Glomerular visceral epithelial cell (primary cell): Measurements from ENCODE around the gene MAP3K1.
A peak's percentile ranks its signal among the peaks of the same experiment; 100 is the strongest.
"Not testable (repeated sequence)": the region's sequence is repeated elsewhere in the genome, so short reads cannot be mapped to it uniquely, and the experiment has no call there.

ENCODE experiments used
- DNase-seq: peaks from one replicate; pipeline ENCODE4 v3.0.0-alpha.2; 2016; ENCODE audit errors: extremely low spot score

The MAP3K1 gene

DNA sequence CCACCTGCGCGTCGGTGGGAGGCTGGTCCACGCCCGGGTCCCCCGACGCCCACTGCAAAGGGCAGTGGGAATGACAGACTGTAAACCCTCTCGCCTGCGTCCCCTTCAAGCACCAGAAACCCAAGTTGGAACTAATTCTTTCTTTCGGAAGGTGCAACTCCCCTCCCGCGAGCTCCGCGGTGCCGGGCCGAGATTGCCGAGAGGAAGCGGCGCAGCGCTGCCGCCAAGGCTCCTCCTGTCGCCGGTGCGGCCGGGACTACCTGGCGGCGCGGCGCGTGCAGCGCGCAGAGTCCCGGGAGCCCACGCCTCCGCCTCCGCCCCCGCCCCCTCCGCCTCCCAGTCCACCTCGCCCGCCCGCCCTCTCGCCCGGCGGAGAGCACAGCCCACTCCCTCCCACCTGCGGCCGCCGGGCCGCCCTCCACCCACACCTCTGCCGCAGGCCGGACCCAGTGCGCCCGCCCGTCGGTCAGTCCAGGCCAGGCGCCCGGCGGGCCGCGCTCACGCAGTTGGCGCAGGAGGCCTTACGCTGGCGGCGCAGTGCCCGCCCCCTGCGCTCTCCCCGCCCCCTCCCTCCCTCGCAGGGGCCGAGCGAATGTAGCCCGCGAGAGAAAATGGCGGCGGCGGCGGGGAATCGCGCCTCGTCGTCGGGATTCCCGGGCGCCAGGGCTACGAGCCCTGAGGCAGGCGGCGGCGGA is at the start of gene MAP3K1:
MAP3K1 (plus strand) TSS at position 587 of the 695 bp plus-strand sequence; CDS start at position 612, 25 bp downstream.
- peak; percentile 90 for DNase-seq

DNA sequence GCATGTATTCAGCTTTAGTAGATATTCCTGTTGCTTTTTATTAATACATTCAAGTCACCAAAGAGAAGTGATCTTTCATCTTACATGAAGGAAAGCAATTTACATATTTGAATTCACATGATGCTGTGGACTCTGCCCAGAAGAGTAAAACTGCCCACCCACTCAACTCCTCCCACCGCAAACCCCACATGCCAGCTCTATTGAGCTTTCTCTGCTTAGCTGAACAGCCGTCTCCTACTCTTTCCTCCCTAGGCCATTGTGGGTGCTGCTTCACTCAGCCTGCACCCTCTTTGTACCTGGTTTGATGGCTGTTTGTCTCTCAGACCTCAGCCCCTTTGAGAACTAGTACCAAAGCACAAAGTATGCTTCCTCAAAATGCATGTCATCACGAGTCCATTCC is 48.4 kb upstream of the MAP3K1 start:
- no peak for DNase-seq

DNA sequence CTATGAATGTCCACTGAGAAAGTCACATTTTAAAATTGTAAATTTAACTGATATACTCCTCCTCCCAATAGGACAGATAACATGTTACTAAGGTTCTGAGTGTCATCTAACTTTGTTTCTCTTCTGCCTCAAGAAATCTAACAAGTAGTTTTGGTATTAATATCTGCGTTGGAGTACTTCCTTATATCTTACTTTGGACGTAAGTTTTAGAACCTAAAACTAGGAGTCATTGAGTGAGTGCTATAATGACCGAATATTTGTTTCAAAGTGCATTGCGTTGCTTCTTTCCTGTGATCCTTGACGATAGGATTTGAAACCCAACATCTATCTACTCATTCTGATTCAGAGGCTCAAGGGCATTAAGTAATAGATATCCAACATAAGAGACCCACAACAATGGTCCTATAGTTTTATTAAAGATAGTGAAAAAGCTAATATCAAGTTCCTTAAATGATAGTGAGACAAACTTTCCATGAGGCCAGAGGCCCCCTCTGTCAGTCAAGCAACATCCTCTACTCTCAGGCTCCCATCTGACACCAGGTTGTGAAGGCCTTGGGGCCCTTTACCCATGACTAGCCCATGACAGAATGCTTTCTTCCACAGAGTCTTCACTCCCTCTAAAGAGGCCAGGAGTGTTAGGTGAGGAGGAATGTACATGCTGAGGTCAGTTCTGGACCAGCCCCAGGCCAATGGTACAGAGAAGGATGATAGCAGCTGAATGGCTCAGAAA is 45.3 kb upstream of the MAP3K1 start:
- DNase-seq, result no peak

DNA sequence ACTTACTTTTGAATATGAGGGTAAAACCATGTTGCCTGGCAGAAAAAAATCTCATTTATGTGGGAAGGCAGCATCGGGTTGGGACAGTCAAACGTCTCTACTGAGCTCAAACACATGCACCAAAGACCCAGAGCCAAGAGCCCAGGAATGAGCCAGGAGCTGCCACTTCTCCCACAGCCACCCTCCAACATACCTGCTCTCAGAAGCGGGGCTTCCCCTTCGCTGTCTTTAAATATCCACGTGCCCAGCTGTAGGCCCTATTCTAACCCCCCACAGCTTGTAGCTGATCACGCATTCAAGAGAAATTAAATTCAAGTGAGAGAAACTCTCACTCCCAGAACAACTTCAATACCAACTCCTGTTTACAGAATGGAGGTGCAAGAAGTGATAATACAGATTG is 42.6 kb upstream of the MAP3K1 start:
- no peak for DNase-seq

DNA sequence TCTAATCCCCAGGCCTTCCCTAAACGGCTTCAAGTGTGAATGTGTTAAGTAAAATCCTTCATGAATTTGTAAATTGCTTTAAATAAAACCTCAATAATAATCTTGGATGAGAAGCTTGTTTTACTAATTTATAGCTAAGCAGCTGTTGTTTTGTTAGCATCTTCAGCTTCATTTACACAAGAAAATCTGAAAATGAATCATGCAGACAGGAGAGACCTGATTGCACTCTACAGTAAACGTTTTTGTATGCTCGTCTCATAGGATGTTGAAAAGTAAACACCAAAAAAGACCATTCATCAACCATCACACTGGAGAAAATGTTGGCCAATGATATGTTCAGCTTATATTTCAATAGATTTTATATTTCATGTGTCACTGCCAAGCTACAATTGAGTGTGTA is 40.4 kb upstream of the MAP3K1 start:
- DNase-seq, result no peak

DNA sequence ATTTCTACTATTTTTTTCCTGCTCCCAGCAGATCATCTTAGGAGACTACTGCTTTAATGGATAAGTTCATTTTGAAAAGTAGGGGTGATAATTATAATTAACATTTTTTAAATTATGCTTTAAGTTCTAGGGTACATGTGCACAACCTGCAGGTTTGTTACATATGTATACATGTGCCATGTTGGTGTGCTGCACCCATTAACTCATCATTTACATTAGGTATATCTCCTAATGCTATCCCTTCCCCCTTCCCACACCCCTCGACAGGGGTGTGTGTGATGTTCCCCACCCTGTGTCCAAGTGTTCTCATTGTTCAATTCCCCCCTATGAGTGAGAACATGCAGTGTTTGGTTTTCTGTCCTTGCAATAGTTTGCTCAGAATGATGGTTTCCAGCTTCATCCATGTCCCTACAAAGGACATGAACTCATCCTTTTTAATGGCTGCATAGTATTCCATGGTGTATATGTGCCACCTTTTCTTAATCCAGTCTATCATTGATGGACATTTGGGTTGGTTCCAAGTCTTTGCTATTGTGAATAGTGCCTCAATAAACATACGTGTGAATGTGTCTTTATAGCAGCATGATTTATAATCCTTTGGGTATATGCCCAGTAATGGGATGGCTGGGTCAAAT is 39.0 kb upstream of the MAP3K1 start:
- not testable (repeated sequence) for DNase-seq

DNA sequence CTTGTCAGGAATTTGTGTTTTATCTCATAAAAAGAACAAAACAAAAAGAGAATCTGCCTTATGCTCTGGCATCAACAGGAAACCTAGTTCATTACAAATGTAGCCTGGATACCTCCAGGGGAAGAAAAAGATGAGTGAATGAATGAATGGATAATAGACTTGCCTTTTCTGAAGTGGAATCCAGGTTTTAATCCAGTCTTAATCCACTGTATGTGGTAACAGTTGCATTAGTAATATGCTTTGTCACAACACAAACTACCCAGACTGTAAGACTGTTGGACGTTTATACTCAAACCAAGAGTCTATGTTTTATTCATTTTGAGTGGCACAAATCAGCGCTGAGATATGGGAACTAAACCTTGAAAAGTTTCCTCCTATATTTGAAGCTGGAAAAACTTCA is 32.1 kb upstream of the MAP3K1 start:
- DNase-seq, result no peak

DNA sequence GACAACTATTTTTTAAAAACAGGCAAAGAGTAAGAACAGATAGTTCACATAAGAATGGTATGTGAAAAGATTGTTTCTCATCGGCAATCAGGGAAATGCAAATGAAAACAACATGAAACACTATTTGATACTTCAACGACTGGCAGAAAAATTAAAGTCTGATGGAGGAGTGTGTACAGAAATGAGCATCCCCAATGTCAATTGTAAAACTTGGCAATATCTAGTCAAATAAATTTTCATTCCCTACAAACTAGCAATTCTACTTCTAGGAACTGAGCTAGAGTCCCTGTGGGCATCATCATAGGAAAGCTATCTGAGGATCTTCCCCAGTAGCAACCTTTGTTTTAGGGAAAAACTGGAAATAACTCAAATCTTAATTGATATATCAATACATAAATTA is 29.0 kb upstream of the MAP3K1 start:
- no peak for DNase-seq

DNA sequence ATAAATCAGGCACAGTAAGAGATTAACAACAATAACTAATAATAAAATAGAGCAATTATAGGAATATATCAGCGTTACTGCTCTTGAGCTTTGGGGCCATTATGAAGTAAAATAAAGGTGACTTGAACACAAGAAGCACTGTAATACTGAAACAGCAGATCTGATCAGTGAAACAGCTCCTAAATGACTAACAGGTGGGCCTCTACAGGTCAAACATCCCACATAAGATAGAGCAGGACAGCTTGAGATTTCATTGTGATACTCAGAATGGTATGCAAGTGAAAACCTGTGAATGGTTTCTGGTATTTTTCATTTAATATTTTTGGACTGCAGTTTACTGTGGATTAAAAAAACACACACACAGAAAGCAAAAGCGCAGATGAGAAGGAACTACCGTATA is 24.0 kb upstream of the MAP3K1 start:
- no peak for DNase-seq

DNA sequence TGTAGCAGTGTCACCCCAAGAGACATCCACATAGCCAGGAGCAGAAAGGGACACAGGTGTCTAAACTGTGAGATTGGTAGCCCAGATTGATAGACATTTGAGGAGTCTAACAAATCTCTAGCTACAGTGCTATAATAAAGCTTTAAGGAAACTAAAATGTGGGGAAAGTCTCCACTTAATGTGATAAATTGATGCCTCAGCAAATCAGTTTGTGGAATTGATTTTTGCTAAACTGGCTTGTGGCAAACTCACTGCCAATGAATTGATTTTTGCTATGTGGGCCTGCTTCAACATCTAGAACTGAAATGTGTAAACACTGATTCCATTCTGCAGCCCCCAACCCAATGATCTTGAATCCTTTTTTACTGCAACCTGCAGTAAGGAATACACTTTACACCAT is 16.8 kb upstream of the MAP3K1 start:
- DNase-seq, result no peak

DNA sequence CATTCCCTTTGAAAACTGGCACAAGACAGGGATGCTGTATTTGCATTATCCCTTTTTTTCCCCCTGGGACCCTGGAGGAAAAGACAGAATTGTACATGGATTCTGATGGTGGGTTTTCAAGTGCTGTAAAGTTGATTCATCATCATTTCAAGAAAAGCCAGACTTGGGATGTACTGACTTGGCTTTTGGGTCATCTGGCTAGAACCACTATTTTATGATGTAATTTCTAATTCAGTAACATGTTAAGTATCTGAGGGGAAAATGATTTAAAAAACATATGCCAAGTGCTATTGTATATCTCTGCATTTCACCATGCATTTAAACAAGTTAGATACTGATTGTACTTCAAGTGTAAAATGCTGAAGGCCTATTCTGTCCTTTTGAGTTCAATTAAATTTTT is 15.2 kb upstream of the MAP3K1 start:
- no peak for DNase-seq

DNA sequence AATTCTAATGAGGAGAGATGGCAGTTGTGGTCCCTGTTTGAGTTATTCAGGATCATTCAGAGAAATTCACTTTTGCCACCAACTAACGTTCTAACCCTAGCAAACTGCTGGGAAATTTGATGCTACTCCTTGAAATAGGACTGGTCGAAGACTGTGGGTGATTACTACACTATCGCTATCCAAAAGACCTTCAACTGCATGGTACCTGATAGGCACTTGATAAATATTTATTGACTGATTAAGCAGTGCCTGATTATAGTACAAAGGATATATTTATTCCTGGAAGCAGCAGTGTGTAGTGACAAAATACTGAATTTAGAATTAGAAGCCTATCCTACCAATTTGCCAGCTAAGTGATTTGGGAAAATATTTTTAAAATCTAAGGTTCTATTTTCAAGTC is 14.1 kb upstream of the MAP3K1 start:
- DNase-seq, result no peak

DNA sequence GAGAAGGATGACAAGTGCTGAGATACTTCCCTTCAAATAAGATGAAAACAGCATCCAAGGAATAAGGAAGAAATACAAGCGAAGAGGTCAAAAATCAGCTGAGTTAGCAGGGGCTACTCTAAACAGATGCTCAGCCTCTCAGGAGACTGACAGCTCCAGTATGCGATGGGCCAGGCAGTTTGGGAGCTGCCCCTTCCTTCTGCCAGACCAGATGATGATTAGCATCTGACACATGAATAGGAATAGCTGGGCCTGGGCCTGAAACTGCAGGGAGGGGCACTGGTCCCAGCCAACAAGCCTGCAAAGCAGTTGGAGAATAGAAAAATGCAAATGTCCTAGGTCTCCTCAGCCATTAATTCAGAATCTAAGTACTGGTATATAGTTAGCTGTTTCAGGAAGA is 13.1 kb upstream of the MAP3K1 start:
- DNase-seq, result no peak

DNA sequence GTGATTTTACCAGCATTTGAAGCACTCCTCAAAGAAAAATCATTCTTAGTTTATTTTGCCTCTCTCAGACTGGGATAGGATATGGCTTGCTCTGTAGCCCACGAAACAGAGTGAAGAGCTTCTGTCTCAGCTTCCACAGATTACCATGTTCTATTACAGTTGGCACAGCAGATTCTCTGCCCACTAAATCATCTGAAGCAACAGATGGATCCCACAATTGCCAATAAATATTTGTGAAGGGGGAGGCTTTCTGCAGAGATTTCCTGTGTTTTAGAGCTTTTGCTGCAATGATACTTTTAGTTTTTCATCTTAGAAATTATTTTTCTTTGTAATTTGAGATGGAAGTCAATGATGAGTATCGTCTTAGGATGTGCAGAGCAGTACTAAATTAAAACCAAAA is 12.3 kb upstream of the MAP3K1 start:
- DNase-seq, result no peak

DNA sequence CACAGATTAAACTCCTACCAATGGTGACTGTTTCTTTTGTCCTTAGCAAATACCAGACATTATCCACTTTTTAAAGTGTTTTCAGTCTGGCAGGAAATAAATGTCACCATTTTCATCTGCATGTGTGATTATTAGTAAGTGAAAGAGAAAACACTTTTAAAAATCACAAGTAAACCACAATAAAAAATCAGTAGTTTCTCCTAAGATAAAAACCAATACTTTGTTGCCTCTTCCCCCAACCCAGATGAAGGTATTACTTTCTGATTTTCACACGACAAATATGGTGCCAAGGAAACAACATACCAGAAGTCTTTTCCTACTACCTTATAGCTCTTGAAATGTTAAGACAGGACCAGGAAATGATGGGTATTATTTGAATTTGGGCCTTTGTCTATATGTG is 11.5 kb upstream of the MAP3K1 start:
- DNase-seq, result no peak

DNA sequence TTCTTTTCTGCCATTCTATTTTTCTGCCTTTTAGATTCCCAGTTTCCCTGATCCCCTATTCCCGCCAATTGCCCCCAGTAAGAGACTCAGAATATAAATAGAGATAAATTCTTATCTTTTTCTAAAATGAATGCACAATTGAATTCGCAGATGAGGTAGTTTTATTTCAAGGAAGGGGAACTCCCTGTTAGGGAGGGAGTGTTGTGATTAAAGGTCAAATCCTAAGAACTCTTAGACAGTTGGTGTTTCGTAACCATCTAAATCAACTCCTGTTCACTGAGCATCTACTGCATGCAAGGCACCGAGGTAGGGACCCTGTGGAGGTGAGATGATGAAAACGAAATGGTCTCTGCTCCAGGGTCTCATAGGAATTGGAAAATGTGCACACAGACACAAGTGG is 7.7 kb upstream of the MAP3K1 start:
- no peak for DNase-seq

DNA sequence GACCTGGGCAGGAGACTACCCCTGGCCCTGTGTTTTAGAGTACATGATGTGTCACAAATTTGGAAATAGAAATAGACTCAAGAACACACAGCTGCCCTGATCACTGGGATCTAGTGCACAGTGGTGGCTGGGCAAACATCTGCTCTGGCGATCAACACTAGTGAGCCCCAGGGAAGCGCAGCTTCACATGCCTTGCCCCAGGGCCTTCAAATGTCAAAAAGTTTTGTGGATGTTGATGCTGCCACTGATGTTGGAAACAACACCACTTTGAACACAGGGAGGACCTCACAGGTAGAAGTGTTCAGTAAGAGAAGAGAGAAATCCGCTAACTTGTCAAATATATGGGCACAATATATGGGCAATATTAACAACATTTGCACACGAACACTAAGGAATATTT is 7.1 kb upstream of the MAP3K1 start:
- DNase-seq, result no peak

DNA sequence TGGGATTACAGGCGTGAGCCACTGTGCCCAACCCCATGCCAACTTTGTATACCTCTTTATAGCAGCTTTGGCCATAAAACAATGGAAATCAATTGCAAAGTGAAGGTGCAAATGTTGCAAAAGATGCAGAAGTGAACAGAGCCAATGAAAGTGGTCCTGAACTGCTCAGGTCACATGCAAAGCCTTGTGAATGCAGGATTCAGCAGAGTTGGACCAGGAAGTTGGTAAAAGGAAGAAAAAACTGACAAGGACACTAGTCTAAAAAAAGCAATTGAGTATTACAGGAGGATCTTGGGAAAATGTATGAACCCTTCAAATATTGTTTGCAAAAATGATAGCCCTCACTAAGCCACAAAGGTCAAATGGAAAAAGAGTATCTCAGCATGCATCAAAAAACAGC is 4.5 kb upstream of the MAP3K1 start:
- no peak for DNase-seq

DNA sequence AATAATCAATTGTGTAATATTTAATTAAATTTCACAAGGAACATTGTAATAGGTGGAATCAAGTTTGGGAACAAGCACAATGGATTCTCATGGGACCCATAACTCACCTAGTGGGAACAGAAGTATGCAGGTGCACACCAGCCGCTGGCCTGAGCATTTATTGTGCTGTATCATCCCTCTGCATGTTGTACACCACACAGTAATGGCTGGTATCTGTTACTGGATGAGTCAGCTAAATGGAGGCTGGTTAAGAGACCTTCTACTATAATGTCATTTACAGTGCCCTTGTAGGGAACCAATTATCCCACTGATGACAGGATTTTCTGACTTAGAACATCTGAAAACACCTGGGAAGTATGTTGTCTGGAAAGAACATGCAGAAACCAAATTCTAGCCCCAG is 3.2 kb upstream of the MAP3K1 start:
- DNase-seq, result peak; percentile 24

DNA sequence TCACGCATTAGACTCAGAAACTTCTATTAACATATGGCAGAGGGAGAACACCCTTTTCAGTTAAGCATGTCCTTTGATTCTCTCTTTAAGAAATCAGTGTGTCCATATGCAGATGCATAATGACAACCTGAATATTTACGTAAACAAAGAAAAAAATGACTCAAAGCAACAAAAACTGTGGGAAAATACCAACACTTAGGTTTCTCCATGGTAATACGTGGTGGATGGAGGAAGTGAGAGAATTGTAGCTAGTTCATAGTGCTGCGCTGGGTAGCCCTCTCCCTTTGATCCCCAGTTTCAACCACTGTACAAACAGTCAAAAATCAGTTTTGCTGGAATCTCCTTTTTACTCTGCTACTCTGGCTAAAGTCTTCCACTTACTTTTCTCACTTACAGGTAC is 2.0 kb upstream of the MAP3K1 start:
- no peak for DNase-seq

DNA sequence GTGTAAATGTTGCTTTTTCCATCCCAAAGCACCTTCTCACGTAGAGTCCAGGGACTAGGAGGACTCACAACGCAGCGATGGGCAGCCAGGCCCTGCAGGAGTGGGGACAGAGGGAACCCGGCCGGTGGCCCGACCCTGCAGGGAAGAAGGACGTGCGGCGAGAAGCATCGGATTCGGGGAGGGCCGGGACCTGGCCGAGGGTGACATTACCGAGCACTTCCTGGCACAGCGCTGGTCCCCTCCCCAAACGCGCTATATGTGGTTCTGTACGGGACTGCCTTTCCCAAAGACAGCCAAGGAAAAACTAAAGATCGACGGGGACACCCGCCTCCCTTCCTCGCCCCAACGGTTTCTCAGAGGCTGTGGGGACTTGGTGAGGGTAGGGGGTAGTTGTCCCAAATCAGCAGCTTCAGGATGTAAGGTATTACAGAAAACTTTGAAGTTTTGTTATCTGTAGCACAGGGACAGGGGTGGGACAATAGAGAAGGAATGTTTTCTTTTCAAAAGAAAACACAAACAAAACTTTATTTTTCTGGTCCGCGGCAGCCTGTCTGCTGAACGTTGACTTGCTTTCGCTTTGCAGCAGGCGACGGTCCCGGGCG is 887 bp upstream of the MAP3K1 start:
- peak; percentile 20 for DNase-seq

DNA sequence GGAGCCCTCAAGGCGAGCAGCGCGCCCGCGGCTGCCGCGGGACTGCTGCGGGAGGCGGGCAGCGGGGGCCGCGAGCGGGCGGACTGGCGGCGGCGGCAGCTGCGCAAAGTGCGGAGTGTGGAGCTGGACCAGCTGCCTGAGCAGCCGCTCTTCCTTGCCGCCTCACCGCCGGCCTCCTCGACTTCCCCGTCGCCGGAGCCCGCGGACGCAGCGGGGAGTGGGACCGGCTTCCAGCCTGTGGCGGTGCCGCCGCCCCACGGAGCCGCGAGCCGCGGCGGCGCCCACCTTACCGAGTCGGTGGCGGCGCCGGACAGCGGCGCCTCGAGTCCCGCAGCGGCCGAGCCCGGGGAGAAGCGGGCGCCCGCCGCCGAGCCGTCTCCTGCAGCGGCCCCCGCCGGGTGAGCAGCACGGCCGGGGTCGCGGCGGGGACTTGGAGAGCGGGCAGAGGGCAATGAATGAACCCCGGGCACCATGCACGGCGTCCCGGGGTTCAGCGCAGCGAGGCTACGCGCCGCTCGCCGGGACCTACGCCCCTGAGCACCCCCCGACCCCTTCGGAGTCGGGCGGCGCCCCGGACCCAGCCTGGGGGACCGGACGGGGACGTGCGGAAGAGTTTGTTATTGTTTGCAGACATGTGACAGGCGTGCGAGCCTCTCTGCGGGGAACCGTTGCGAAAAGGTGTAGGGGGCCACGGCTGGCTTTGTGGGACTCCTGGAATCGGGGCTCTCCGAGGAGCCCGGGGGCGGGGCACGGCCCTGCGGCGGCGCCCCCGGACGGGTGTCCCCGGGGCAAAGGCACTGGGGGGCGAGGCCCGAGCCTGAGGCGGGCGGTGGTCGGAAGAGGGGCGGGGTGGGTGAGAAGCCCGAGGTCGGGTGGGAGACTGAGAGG is 553 bp downstream of the MAP3K1 start:
- DNase-seq, result peak; percentile 15
